NCI-H1417 (cell line): Measurements from ENCODE around the gene UTS2.
A peak's percentile ranks its signal among the peaks of the same experiment; 100 is the strongest.

ENCODE experiments used
- DNase-seq, 3 experiments: peaks; one replicate each; lab custom pipeline; 2025; lab: John Stamatoyannopoulos, UW

Gene UTS2

GRCh38 chr1:7852804-7853683 lies at the start of gene UTS2:
UTS2 (minus strand) TSS chr1:7853065; CDS start chr1:7853003, 62 bp downstream.
- DNase-seq, result no peak

GRCh38 chr1:7899741-7900140 lies 46.9 kb upstream of the UTS2 start:
- DNase-seq, result no peak

GRCh38 chr1:7898962-7899361 lies 46.1 kb upstream of the UTS2 start:
- DNase-seq, result no peak

- DNase-seq, result no peak
These were observed 44.1 kb upstream of the UTS2 start for GRCh38 chr1:7896994-7897393.

- DNase-seq, result no peak
These were observed 40.8 kb upstream of the UTS2 start for GRCh38 chr1:7893529-7894180.

GRCh38 chr1:7891804-7892203 lies 38.9 kb upstream of the UTS2 start:
- DNase-seq, result no peak

- no peak for DNase-seq
These were observed 38.0 kb upstream of the UTS2 start for GRCh38 chr1:7890853-7891252.

GRCh38 chr1:7888248-7889081 lies 35.6 kb upstream of the UTS2 start:
- DNase-seq, result no peak

GRCh38 chr1:7886405-7886745 lies 33.5 kb upstream of the UTS2 start:
- DNase-seq, result peak in 2 of 3 experiments; percentile 17 to 64

- DNase-seq, result peak in 2 of 3 experiments; percentile 16 to 51
These were observed 32.9 kb upstream of the UTS2 start for GRCh38 chr1:7885513-7886404.

GRCh38 chr1:7884757-7885156 lies 31.9 kb upstream of the UTS2 start:
- DNase-seq, result no peak

GRCh38 chr1:7879228-7879627 lies 26.4 kb upstream of the UTS2 start:
- no peak for DNase-seq

- no peak for DNase-seq
These were observed 25.2 kb upstream of the UTS2 start for GRCh38 chr1:7878027-7878426.

GRCh38 chr1:7873801-7874795 lies 21.2 kb upstream of the UTS2 start:
- no peak for DNase-seq

GRCh38 chr1:7871136-7871535 lies 18.3 kb upstream of the UTS2 start:
- DNase-seq, result no peak

GRCh38 chr1:7869136-7869920 lies 16.5 kb upstream of the UTS2 start:
- DNase-seq, result no peak

GRCh38 chr1:7868070-7868780 lies 15.4 kb upstream of the UTS2 start:
- DNase-seq, result no peak

GRCh38 chr1:7865978-7866377 lies 13.1 kb upstream of the UTS2 start:
- DNase-seq, result no peak
